Effector memory CD4-positive, alpha-beta T cell (primary cell): ENCODE measurements around the gene SPATA3.
"Not testable (repeated sequence)": the region's sequence is repeated elsewhere in the genome, so short reads cannot be mapped to it uniquely, and the experiment has no call there.

ENCODE experiments used
- DNase-seq, 3 donors: peaks; one replicate each; pipeline ENCODE4 v3.0.0-alpha.2; 2020
- H3K27ac ChIP-seq: 2 replicates; pipeline ENCODE4 v1.7.0; 2013; ENCODE audit warnings: mild to moderate bottlenecking, low read length, moderate library complexity; ENCODE audit not compliant: insufficient read depth, poor library complexity, severe bottlenecking
- H3K27me3 ChIP-seq: replicated peaks from 2 replicates; pipeline ENCODE4 v1.7.0; 2013; ENCODE audit warnings: mild to moderate bottlenecking, low read length; ENCODE audit not compliant: insufficient read depth, control insufficient read depth, poor library complexity, severe bottlenecking
- H3K36me3 ChIP-seq: 2 replicates; pipeline ENCODE4 v1.7.0; 2013; ENCODE audit warnings: mild to moderate bottlenecking, low read length, moderate library complexity; ENCODE audit not compliant: control insufficient read depth, insufficient read depth
- H3K4me1 ChIP-seq: 2 replicates; pipeline ENCODE4 v1.7.0; 2013; ENCODE audit warnings: low read length, mild to moderate bottlenecking; ENCODE audit not compliant: control insufficient read depth, insufficient read depth, poor library complexity, severe bottlenecking
- H3K4me3 ChIP-seq: 2 replicates; pipeline ENCODE4 v1.7.0; 2013; ENCODE audit warnings: low read length, low read depth, mild to moderate bottlenecking; ENCODE audit not compliant: insufficient read depth, poor library complexity, severe bottlenecking
- H3K9me3 ChIP-seq: 2 replicates; pipeline ENCODE4 v1.7.0; 2013; ENCODE audit warnings: mild to moderate bottlenecking, low read length, moderate library complexity; ENCODE audit not compliant: control insufficient read depth

Gene SPATA3

DNA sequence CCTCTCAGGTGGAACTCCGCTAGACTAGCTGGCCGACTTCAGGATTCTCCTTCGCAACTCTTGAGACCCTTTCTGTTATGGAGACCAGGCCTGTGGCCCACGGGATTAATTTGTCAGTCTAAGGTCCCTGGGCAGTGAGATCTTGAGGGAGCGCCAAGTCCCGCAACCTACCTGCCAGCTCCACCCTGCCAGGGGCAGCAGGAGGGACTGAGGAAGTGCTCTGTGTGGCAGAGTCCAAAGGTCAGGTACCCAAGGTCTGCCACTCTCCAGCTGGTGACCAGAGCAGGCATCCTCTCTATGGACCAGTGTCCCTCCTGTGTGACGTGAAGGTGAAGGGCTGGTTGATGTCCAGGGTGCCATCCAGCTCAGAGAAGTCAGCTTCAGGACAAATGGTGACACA, 4.3 kb upstream of the SPATA3 start:
- H3K4me3 ChIP-seq = no peak overlapping the region
- peaks cover 7% of the 10 kb centered on the region for H3K4me1 ChIP-seq
- no peak overlapping the region for H3K27ac ChIP-seq
- DNase-seq = no peak
- peaks cover 7% of the 10 kb centered on the region for H3K27me3 ChIP-seq
- no peaks in the 10 kb centered on the region for H3K9me3 ChIP-seq
- no peaks in the 10 kb centered on the region for H3K36me3 ChIP-seq

DNA sequence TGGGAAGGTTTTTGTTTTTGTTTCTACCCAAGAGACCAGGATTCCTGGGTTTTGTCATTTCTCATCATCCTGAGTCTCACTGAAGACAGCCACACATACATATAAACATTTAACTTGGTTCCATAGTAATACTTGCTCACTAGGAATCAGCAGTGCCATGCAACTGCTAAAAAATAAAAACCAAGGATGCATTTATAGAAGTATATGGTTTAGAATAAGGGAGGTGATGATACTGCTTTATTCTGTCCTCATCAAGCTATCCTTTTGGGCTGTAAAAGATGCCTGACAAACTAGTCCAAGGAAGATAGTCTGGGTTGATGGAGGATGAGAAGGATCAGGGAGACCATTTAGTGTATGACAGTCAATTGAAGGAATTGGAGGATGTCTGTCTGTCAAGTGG, 740 bp downstream of the SPATA3 start:
- Histone ChIP-seq H3K36me3 (no peaks in the 10 kb centered on the region), H3K4me3 (no peak overlapping the region), H3K9me3 (no peaks in the 10 kb centered on the region), H3K27ac (no peak overlapping the region), H3K4me1 (no peaks in the 10 kb centered on the region), H3K27me3 (no peaks in the 10 kb centered on the region)
- DNase-seq = no peak

DNA sequence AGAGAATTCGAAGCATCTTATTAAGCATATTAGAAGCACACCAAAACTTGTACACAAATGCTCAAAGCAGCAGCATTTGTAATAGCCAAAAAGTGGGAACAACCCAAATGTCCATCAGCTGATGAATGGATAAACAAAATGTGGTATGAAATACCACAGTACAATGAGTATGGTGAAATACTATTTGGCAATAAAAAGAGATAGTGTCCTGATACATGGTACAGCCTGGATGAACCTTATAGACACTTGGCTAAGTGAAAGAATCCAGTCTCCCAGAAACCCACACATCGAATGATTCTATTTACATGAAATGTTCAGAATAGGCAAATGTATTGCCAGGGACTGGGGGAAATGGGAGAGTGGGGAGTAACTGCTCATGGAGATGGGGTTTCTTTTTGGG, 3.0 kb downstream of the SPATA3 start:
- Histone ChIP-seq H3K27ac (no peak overlapping the region), H3K27me3 (peaks cover 4% of the 10 kb centered on the region)

DNA sequence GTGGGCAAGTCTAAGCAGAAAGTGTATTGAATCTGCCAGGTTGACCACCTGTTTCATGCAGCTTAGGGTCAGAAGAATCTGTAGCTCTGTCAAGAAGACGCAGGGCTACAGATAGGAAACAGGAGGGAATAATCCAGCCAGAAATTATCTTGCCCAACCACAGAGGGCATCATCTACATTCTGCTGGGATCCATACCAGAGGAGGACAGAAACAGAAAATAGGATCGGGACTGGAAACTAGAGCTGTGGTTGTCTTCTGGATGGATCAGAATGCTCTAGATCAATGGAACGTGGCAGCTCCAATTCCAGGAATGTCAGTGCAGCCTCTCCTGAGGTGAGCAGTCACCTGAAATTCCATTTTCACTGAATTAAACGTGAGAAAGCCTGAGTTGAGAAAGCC, 3.6 kb downstream of the SPATA3 start:
- Histone ChIP-seq H3K4me1 (no peaks in the 10 kb centered on the region), H3K27ac (no peak overlapping the region), H3K27me3 (peaks cover 4% of the 10 kb centered on the region), H3K9me3 (no peaks in the 10 kb centered on the region), H3K36me3 (no peaks in the 10 kb centered on the region), H3K4me3 (no peak overlapping the region)
- no peak for DNase-seq

More for the DNA sequence above, 3.0 kb downstream of the SPATA3 start:
- no peak overlapping the region for H3K4me3 ChIP-seq
- no peak for DNase-seq
- no peaks in the 10 kb centered on the region for H3K36me3 ChIP-seq
- H3K9me3 ChIP-seq = no peaks in the 10 kb centered on the region
- no peaks in the 10 kb centered on the region for H3K4me1 ChIP-seq

DNA sequence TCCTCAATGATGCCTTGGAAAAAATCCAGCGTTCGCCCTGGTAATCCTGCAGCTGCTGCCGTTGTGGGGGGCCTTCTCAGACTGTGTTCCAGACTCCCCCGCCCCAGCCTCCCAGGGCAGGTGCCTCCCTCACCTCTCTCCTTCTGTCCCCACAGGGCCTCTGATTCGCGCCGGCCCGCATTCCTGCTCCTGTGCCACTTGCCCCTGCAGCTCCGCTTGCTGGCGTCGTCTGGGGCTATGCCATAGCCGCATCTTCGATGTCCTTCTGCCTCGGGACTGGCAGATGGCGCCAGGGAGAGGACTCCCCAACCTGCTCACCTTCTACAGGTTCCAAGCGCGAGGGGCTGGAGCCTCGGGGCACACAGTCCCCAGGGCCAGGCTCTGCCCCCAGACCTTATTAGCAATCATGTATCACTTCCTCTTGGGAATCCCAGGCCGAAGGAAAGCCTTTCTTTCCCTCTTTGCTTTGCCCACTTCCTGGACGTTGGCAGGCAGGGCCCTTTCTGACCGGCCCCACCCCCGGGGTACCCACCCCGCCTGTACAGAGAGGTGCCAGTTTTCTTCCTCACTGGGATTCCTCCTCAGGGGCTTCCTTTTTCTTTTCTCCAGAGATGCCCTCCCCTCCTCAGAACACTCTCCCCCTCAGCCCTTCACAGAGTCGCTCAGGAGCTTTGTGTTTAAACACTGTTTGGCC, 4.4 kb downstream of the SPATA3 start:
- Histone ChIP-seq H3K36me3 (no peaks in the 10 kb centered on the region), H3K27ac (no peak overlapping the region), H3K27me3 (peaks cover 4% of the 10 kb centered on the region), H3K9me3 (no peaks in the 10 kb centered on the region), H3K4me1 (no peaks in the 10 kb centered on the region), H3K4me3 (no peak overlapping the region)
- no peak for DNase-seq

DNA sequence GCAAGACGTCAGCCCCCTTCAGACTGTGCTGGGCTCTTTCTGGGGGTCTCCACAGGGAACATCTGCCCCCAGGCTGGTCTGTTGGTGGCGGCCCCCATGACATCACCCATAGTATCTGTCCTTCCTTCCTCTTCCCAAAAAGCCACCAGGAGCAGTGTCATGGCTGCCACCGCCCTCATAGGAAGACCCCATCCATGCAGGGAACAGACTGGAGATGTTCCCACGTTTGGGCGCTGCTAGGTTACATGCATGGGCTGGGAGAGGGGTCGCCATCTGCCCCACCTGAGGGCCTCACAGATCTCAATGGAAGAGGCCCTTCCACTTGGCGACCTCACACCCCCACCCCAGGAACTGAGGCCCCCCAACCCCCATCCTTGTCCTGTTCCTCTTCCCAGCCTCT, 5.1 kb downstream of the SPATA3 start:
- Histone ChIP-seq H3K27ac (no peak overlapping the region), H3K4me3 (no peak overlapping the region), H3K4me1 (no peaks in the 10 kb centered on the region), H3K9me3 (no peaks in the 10 kb centered on the region), H3K27me3 (peaks cover 4% of the 10 kb centered on the region), H3K36me3 (no peaks in the 10 kb centered on the region)
- no peak for DNase-seq

DNA sequence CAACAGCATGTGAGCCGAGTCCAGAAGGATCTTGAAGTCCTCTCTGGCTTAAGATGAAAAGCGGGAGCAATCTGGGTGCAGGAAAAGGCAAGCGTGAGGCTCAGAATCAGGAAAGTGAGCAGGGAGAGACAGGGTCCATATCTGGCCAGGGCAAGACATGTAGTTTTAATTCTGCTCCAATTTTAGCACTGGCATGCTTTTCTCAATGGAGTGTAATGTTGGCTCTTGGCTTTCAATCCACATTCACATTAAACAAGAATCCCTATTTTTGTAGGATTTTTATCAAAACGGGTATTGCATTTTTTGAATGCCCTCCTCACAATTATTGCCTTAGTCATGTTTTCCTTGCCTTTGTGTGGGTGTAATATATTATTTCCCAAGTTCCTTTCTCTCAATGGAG, 6.0 kb downstream of the SPATA3 start:
- no peaks in the 10 kb centered on the region for H3K4me1 ChIP-seq
- H3K4me3 ChIP-seq = no peak overlapping the region
- peaks cover 4% of the 10 kb centered on the region for H3K27me3 ChIP-seq
- H3K27ac ChIP-seq = no peak overlapping the region
- DNase-seq = no peak
- no peaks in the 10 kb centered on the region for H3K36me3 ChIP-seq
- H3K9me3 ChIP-seq = no peaks in the 10 kb centered on the region

DNA sequence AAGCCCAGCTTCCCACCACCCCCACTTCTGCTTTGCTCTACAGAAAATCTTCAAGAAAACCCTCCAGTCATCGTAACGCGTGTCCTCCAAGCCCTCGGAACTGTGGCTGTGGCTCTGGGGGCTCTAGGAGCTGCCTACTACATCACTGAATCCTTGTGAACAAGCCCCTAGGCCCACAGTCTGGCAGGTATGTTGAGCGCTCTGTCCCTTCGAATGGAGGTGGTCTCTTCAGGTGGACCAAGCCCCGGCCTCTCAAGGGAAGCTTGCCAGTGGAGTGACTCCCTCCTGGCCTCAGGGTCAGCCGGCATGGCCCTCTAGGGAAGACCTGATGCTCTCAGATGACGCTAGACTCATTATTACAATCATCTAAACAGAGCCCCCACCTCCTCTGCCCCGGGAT, 6.7 kb downstream of the SPATA3 start:
- H3K4me3 ChIP-seq = no peak overlapping the region
- no peaks in the 10 kb centered on the region for H3K9me3 ChIP-seq
- peaks cover 4% of the 10 kb centered on the region for H3K27me3 ChIP-seq
- H3K4me1 ChIP-seq = no peaks in the 10 kb centered on the region
- DNase-seq = no peak
- no peak overlapping the region for H3K27ac ChIP-seq
- no peaks in the 10 kb centered on the region for H3K36me3 ChIP-seq

DNA sequence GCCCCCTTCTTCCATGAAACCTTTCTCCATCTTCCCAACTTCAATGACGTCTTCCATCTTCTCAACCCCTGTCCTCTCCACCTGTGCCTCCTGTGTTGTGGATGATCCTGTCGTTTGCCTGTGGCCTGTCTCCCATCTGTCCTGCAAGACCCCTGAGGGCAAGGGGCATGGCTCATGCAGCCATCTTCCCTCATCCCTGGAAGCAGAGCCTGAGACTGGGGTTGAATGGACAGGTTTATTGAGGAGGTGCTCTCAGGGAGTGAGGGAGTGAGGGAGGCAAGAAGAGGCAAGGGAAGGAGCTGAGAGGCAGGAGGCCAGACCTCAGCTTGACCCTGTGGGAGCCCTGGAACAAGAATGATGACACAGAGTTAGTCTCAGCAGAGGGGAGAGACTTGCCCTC, 7.3 kb downstream of the SPATA3 start:
- no peaks in the 10 kb centered on the region for H3K36me3 ChIP-seq
- no peaks in the 10 kb centered on the region for H3K9me3 ChIP-seq
- DNase-seq = no peak
- H3K4me3 ChIP-seq = no peak overlapping the region
- peaks cover 4% of the 10 kb centered on the region for H3K27me3 ChIP-seq
- no peak overlapping the region for H3K27ac ChIP-seq
- no peaks in the 10 kb centered on the region for H3K4me1 ChIP-seq

DNA sequence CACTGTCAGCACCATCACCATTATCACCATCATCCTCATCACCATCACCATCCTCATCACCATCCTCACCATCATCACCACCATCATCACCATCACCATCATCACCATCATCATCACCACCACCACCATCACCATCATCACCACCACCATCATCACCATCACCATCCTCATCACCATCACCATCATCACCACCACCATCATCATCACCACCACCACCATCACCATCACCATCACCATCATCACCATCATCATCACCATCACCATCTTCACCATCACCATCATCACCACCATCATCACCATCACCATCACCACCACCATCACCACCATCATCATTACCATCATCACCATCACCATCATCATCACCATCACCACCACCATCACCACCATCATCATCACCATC, 9.0 kb downstream of the SPATA3 start:
- not testable (repeated sequence) for H3K36me3 ChIP-seq, H3K4me3 ChIP-seq, H3K9me3 ChIP-seq, H3K27ac ChIP-seq, H3K4me1 ChIP-seq, H3K27me3 ChIP-seq, DNase-seq
